ENCODE data around the gene UBC.

GRCh38 chr12:124953689-124954405, 39.4 kb upstream of the UBC start:
- no peak for TF ChIP-seq CTCF (IDR thresholded peaks at IDR 0.05)
- no peak for TF ChIP-seq POLR2A (IDR thresholded peaks at IDR 0.05)

Measured in vagina (tissue), 2 donors.